IMR-90 (cell line): ENCODE results near the gene SRRM3. TPM values are rescaled to one million over a fixed set of nuclear protein-coding genes. Genes with fewer than 3 reads are reported as not detected.

Source experiments
- ATAC-seq: fragments of 200-7000 bp; cut with Tn5 transposase; 2 replicates; pipeline ENCODE4 v1.9.1; 2020; ENCODE audit warnings: low read depth, mild to moderate bottlenecking, moderate library complexity
- BruUV-seq: library from RNA; stranded (reverse); fragments of 400-500 nt; replicated peaks from 2 replicates; lab custom pipeline; 2021; lab: Mats Ljungman, UMichigan
- CTCF ChIA-PET: fragments of 300-600 bp; formaldehyde crosslinking; extraction: SDS; loops from one replicate; lab custom pipeline; 2021; ENCODE audit warnings: antibody characterized with exemption; lab: Yijun Ruan, JAX
- POLR2A ChIA-PET: fragments of 300-600 bp; sonication (Branson Sonifier 250); formaldehyde crosslinking; loops from one replicate; lab custom pipeline; 2022; ENCODE audit warnings: antibody characterized with exemption; ENCODE audit not compliant: unreplicated experiment; lab: Charles Lee
- DNase-seq: peaks from one replicate; pipeline ENCODE4 v3.0.0; 2013
- H2AFZ ChIP-seq: replicated peaks from 2 replicates; pipeline ENCODE3; 2013; ENCODE audit warnings: low read length, mild to moderate bottlenecking; ENCODE audit not compliant: poor library complexity
- H2AK5ac ChIP-seq: 2 replicates; pipeline ENCODE4 v1.6.1; 2013; ENCODE audit warnings: low read depth, low read length, inconsistent platforms
- H2AK9ac ChIP-seq: replicated peaks from 2 replicates; pipeline ENCODE3; 2013; ENCODE audit warnings: mild to moderate bottlenecking, low read depth, low read length, moderate library complexity; ENCODE audit not compliant: poor library complexity
- H2BK120ac ChIP-seq: 2 replicates; pipeline ENCODE4 v1.6.1; 2013; ENCODE audit warnings: low read depth, low read length, inconsistent platforms
- H2BK15ac ChIP-seq: 3 replicates; pipeline ENCODE4 v1.6.1; 2013; ENCODE audit warnings: low read depth, low read length, inconsistent platforms
- H2BK20ac ChIP-seq: 2 replicates; pipeline ENCODE4 v1.6.1; 2013; ENCODE audit warnings: low read depth, mild to moderate bottlenecking, inconsistent platforms, low read length, moderate library complexity
- H2BK5ac ChIP-seq: 2 replicates; pipeline ENCODE4 v1.6.1; 2013; ENCODE audit warnings: mild to moderate bottlenecking, low read depth, low read length, inconsistent platforms; ENCODE audit not compliant: poor library complexity, severe bottlenecking
- H3K14ac ChIP-seq: replicated peaks from 2 replicates; pipeline ENCODE4 v1.6.1; 2013; ENCODE audit warnings: low read depth, low read length, inconsistent platforms
- H3K18ac ChIP-seq: 2 replicates; pipeline ENCODE4 v1.6.1; 2013; ENCODE audit warnings: low read depth, low read length, control low read depth
- H3K23ac ChIP-seq: 2 replicates; pipeline ENCODE4 v1.6.1; 2013; ENCODE audit warnings: low read depth, low read length, inconsistent platforms
- H3K27ac ChIP-seq: 2 replicates; pipeline ENCODE4 v1.5.1; 2013; ENCODE audit warnings: mild to moderate bottlenecking, control low read depth, low read length; ENCODE audit not compliant: insufficient read depth
- H3K27me3 ChIP-seq: 2 replicates; pipeline ENCODE4 v1.6.1; 2013; ENCODE audit warnings: low read length; ENCODE audit not compliant: control insufficient read depth, insufficient read depth
- H3K36me3 ChIP-seq: 2 replicates; pipeline ENCODE4 v1.6.1; 2013; ENCODE audit warnings: low read length, mixed read lengths; ENCODE audit not compliant: control insufficient read depth, insufficient read depth
- H3K4ac ChIP-seq: 2 replicates; pipeline ENCODE4 v1.6.1; 2013; ENCODE audit warnings: low read depth, low read length, inconsistent platforms
- H3K4me1 ChIP-seq: 2 replicates; pipeline ENCODE4 v1.6.1; 2013; ENCODE audit warnings: low read length, mixed read lengths; ENCODE audit not compliant: control insufficient read depth, insufficient read depth
- H3K4me2 ChIP-seq: 2 replicates; pipeline ENCODE4 v1.6.1; 2013; ENCODE audit warnings: low read depth, mild to moderate bottlenecking, control low read depth, low read length, moderate library complexity
- H3K4me3 ChIP-seq: 2 replicates; pipeline ENCODE4 v1.5.1; 2013; ENCODE audit warnings: low read depth, mild to moderate bottlenecking, control low read depth, low read length, moderate library complexity; ENCODE audit not compliant: insufficient read depth
- H3K56ac ChIP-seq: 2 replicates; pipeline ENCODE4 v1.6.1; 2013; ENCODE audit warnings: low read length, inconsistent platforms; ENCODE audit not compliant: insufficient read depth; ENCODE audit errors: extremely low read depth
- H3K79me1 ChIP-seq, 2 experiments: 2 replicates each; pipeline ENCODE4 v1.6.1; 2013; ENCODE audit warnings: low read length in 2 of 2, inconsistent platforms in 1 of 2, low read depth in 1 of 2
- H3K9ac ChIP-seq: 2 replicates; pipeline ENCODE4 v1.6.1; 2013; ENCODE audit warnings: low read depth, low read length, control low read depth
- H3K9me1 ChIP-seq: 2 replicates; pipeline ENCODE4 v1.6.1; 2013; ENCODE audit warnings: low read length, inconsistent platforms; ENCODE audit not compliant: insufficient read depth
- H3K9me3 ChIP-seq: 2 replicates; pipeline ENCODE4 v1.6.1; 2013; ENCODE audit warnings: low read length; ENCODE audit not compliant: control insufficient read depth, insufficient read depth
- H4K20me1 ChIP-seq: 2 replicates; pipeline ENCODE4 v1.6.1; 2013; ENCODE audit warnings: low read length, inconsistent platforms; ENCODE audit not compliant: insufficient read depth
- H4K5ac ChIP-seq: 2 replicates; pipeline ENCODE4 v1.6.1; 2013; ENCODE audit warnings: mild to moderate bottlenecking, low read depth, low read length, control low read depth
- H4K8ac ChIP-seq, 2 experiments: 2 replicates each; pipeline ENCODE4 v1.6.1; 2013; ENCODE audit warnings: low read depth in 2 of 2, low read length in 2 of 2, control low read depth in 1 of 2, inconsistent platforms in 1 of 2
- H4K91ac ChIP-seq: 2 replicates; pipeline ENCODE4 v1.6.1; 2013; ENCODE audit warnings: low read depth, low read length, inconsistent platforms; ENCODE audit not compliant: insufficient read depth
- MAZ ChIP-seq: IDR thresholded peaks from 2 replicates; pipeline ENCODE4 v1.6.1; 2012; ENCODE audit warnings: low read depth, mild to moderate bottlenecking, low read length, improper control_type of control experiment, moderate library complexity, borderline replicate concordance
- WGBS, 2 experiments: methylation state at CpG; one replicate each; pipeline versions ENCODE4 v1.1.5 to v1.1.7; 2013; ENCODE audit warnings: missing lambda C conversion rate in 2 of 2; ENCODE audit not compliant: insufficient read length in 1 of 2; ENCODE audit errors: extremely low coverage in 2 of 2; 5-methylcytosine and 5-hydroxymethylcytosine counted together
- dilution Hi-C: fragments of 300-500 bp; cut with HindIII; formaldehyde crosslinking; loops from one replicate; pipeline ENCODE4 v1.14.3; 2018; ENCODE audit warnings: low sequenced_read_pairs; ENCODE audit not compliant: unreplicated experiment
- in situ Hi-C: fragments of 300-500 bp; cut with MboI; formaldehyde crosslinking; loops from 3 replicates; pipeline ENCODE4 v1.14.3; 2019; ENCODE audit warnings: low sequenced_read_pairs, inconsistent platforms, mixed read lengths
- intact Hi-C: fragments of 100-400 bp; cut with micrococcal nuclease; formaldehyde crosslinking; loops from 2 replicates; pipeline ENCODE4 v1.10.0; 2022
- polyA plus RNA-seq, 3 experiments: library from polyadenylated mRNA; depleted of rRNA; stranded (reverse); fragments of >200 nt; gene quantifications; 2 replicates each; pipeline ENCODE4 v1.2.3, GENCODE V29; 2012; ENCODE audit warnings: low replicate concordance in 1 of 3
- total RNA-seq: library from RNA; depleted of rRNA; stranded (reverse); fragments of >200 nt; gene quantifications from 2 replicates; pipeline ENCODE4 v1.2.3, GENCODE V29; 2012

The SRRM3 gene
- total and polyA plus RNA-seq, 2 of the 4 experiments (the other 2 are of a cell fraction) = 0.18 to 2.5 TPM

GRCh38 chr7:76165106-76165972 lies 36.4 kb upstream of the SRRM3 start:
- no peak overlapping the region for H3K4ac ChIP-seq
- ATAC-seq = no peak
- no peak overlapping the region for H3K56ac ChIP-seq
- dilution Hi-C loops (no loop called here), intact Hi-C loops (no loop called here), in situ Hi-C loops (no loop called here)
- TF ChIP-seq MAZ = no peak
- H3K4me2 ChIP-seq = no peak overlapping the region
- no peak overlapping the region for H4K91ac ChIP-seq
- no peak overlapping the region for H4K5ac ChIP-seq
- no peak overlapping the region for H2BK5ac ChIP-seq
- no peak overlapping the region for H3K4me3 ChIP-seq
- no peak for DNase-seq
- 0 out of 2 replicates have a peak, but pooled peaks cover 3% of the 10 kb centered on the region for H3K9me1 ChIP-seq
- H2BK120ac ChIP-seq = no peak overlapping the region
- no peak overlapping the region for H2BK20ac ChIP-seq
- BruUV-seq = no TSS peak
- H3K9me3 ChIP-seq = no peaks in the 10 kb centered on the region
- H4K8ac ChIP-seq = no peak overlapping the region; a peak in 1 of 4 replicates
- H3K36me3 ChIP-seq = no peaks in the 10 kb centered on the region
- no peak overlapping the region for H2AK5ac ChIP-seq
- no peak overlapping the region for H2AFZ ChIP-seq
- no peak overlapping the region for H2AK9ac ChIP-seq
- no peak overlapping the region for H3K14ac ChIP-seq
- ChIA-PET POLR2A (no interaction called here), CTCF (interaction anchor here (0.9 kb wide), 1 partner anchor 9 kb away, joined by 5 read pairs; no protein-coding TSS in a partner anchor)
- no peaks in the 10 kb centered on the region for H3K4me1 ChIP-seq
- no peaks in the 10 kb centered on the region for H4K20me1 ChIP-seq
- no peak overlapping the region for H3K9ac ChIP-seq
- no peak overlapping the region for H3K23ac ChIP-seq
- no peak overlapping the region for H2BK15ac ChIP-seq
- 100% methylated on average over 3 of the region's 19 CpGs; no CpG with 5 or more reads in 1 of the 2 experiments for WGBS, 2 experiments
- H3K79me1 ChIP-seq = peaks cover 0 to 4% of the 10 kb centered on the region in 2 experiments; a peak in 1 of 4 replicates
- no peaks in the 10 kb centered on the region for H3K27me3 ChIP-seq
- H3K27ac ChIP-seq = no peak overlapping the region
- no peak overlapping the region for H3K18ac ChIP-seq
